ENCODE results near the gene AXIN2. TPM values are rescaled to one million over a fixed set of nuclear protein-coding genes. Genes with fewer than 3 reads are reported as not detected.
A peak's percentile ranks its signal among the peaks of the same experiment; 100 is the strongest.

Gene AXIN2
- total RNA-seq, 1 experiment from 2014 or later = 168 TPM

GRCh38 chr17:65593092-65593854 is 31.8 kb upstream of the AXIN2 start:
- POLR2A ChIA-PET = no interaction called here
- DNase-seq = peak; percentile 56 to 57
- H3K27ac Mint-ChIP-seq (ENCODE audit: unreplicated experiment) = peak overlapping the region; percentile 88
- H3K9me3 Mint-ChIP-seq (ENCODE audit: unreplicated experiment) = no peaks in the 10 kb centered on the region
- peaks cover 8% of the 10 kb centered on the region for H3K36me3 Mint-ChIP-seq (ENCODE audit: insufficient read depth, unreplicated experiment)
- intact Hi-C loops (cut with micrococcal nuclease; ENCODE audit: unreplicated experiment) = no loop called here
- peaks cover 45% of the 10 kb centered on the region for H3K4me1 Mint-ChIP-seq (ENCODE audit: low read depth, unreplicated experiment)
- Histone ChIP-seq H3K4me3 (ENCODE audit: low read depth, low read length) (no peak overlapping the region), H3K9me3 (no peaks in the 10 kb centered on the region), H3K4me1 (peaks cover 51% of the 10 kb centered on the region), H3K36me3 (ENCODE audit: control insufficient read depth, insufficient read depth, low read length) (no peaks in the 10 kb centered on the region), H3K27me3 (replicated peaks; ENCODE audit: control insufficient read depth, insufficient read depth, low read length) (no peaks in the 10 kb centered on the region)
- H3K4me3 Mint-ChIP-seq (ENCODE audit: unreplicated experiment) = peak overlapping the region; percentile 51
- TF ChIP-seq CTCF (IDR thresholded peaks at IDR 0.05; ENCODE audit: insufficient read depth in 1 of 2, low read depth in 1 of 2, low read length in 1 of 2, severe bottlenecking in 1 of 2, unreplicated experiment in 1 of 2) = no peak
- no peaks in the 10 kb centered on the region for H3K27me3 Mint-ChIP-seq (ENCODE audit: insufficient read depth, unreplicated experiment)
- CTCF ChIA-PET = no interaction called here
- BruUV-seq (replicated peaks) = no TSS peak

DNA sequence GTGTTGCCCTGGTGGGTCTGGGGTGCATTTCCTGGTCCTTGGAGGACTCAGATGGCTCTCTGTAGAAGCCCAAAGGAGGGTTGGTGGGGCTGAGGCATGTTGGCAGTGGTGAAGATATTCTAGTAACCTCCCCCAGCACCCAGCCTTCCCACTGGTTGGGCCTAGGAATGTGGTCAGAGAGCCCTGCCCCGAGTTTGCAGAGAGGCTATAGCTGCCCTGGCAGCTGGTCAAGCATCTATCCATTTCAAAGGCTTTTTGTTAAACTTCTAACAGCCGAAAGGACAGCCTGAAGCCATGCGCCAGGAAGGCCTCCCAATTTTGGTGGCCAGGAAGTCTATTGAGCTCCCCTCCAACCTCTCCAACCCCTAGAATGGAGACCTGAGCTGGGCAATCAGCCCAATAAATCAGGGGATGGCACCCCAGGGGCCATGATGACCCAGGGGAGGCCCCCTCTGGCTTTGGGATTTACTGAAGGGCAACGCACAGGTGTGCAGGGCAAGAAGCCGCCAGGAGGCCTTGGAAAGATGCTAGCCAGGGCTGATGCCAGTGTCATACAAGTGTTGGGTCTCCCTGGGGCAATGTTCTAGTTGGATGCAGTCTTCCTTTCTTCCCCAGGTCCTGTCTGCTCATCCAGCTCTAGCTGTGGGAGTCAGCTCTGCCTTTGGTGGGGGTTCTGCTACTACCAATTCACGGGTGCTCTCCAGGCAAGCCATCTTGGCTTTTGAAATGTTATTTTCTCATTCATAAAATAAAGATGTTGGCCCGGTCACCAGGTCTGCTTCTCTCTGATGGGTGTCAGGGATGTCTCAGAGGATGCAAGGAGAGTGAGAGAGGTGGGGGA is 30.9 kb upstream of the AXIN2 start:
- Mint-ChIP-seq H3K36me3 (ENCODE audit: insufficient read depth, unreplicated experiment) (peaks cover 8% of the 10 kb centered on the region), H3K4me1 (ENCODE audit: low read depth, unreplicated experiment) (peaks cover 50% of the 10 kb centered on the region), H3K27me3 (ENCODE audit: insufficient read depth, unreplicated experiment) (no peaks in the 10 kb centered on the region), H3K27ac (ENCODE audit: unreplicated experiment) (peak overlapping the region; percentile 88), H3K9me3 (ENCODE audit: unreplicated experiment) (no peaks in the 10 kb centered on the region), H3K4me3 (ENCODE audit: unreplicated experiment) (peak overlapping the region; percentile 51)
- Histone ChIP-seq H3K27me3 (replicated peaks; ENCODE audit: control insufficient read depth, insufficient read depth, low read length) (no peaks in the 10 kb centered on the region), H3K4me1 (peaks cover 58% of the 10 kb centered on the region), H3K4me3 (ENCODE audit: low read depth, low read length) (no peak overlapping the region), H3K9me3 (no peaks in the 10 kb centered on the region), H3K36me3 (ENCODE audit: control insufficient read depth, insufficient read depth, low read length) (no peaks in the 10 kb centered on the region)
- no peak for TF ChIP-seq CTCF (IDR thresholded peaks at IDR 0.05; ENCODE audit: insufficient read depth in 1 of 2, low read depth in 1 of 2, low read length in 1 of 2, severe bottlenecking in 1 of 2, unreplicated experiment in 1 of 2)
- ChIA-PET POLR2A (no interaction called here), CTCF (no interaction called here)
- no peak for DNase-seq
- intact Hi-C loops (cut with micrococcal nuclease; ENCODE audit: unreplicated experiment) = no loop called here
- BruUV-seq (replicated peaks) = TSS peak; percentile 79

GRCh38 chr17:65589321-65589720 is 27.9 kb upstream of the AXIN2 start:
- Mint-ChIP-seq H3K27me3 (ENCODE audit: insufficient read depth, unreplicated experiment) (no peaks in the 10 kb centered on the region), H3K27ac (ENCODE audit: unreplicated experiment) (peak overlapping the region; percentile 99), H3K9me3 (ENCODE audit: unreplicated experiment) (no peaks in the 10 kb centered on the region), H3K4me1 (ENCODE audit: low read depth, unreplicated experiment) (peaks cover 58% of the 10 kb centered on the region), H3K36me3 (ENCODE audit: insufficient read depth, unreplicated experiment) (peaks cover 13% of the 10 kb centered on the region), H3K4me3 (ENCODE audit: unreplicated experiment) (no peak overlapping the region)
- Histone ChIP-seq H3K4me3 (ENCODE audit: low read depth, low read length) (no peak overlapping the region), H3K9me3 (no peaks in the 10 kb centered on the region), H3K27me3 (replicated peaks; ENCODE audit: control insufficient read depth, insufficient read depth, low read length) (no peaks in the 10 kb centered on the region), H3K36me3 (ENCODE audit: control insufficient read depth, insufficient read depth, low read length) (no peaks in the 10 kb centered on the region; the same call in 1 of the 2 replicates), H3K4me1 (peaks cover 69% of the 10 kb centered on the region)
- TF ChIP-seq CTCF (IDR thresholded peaks at IDR 0.05; ENCODE audit: insufficient read depth in 1 of 2, low read depth in 1 of 2, low read length in 1 of 2, severe bottlenecking in 1 of 2, unreplicated experiment in 1 of 2) = no peak
- intact Hi-C loops (cut with micrococcal nuclease; ENCODE audit: unreplicated experiment) = loop anchor here (2.0 kb wide), 1 partner anchor 39 kb away; no protein-coding TSS in a partner anchor
- CTCF ChIA-PET = no interaction called here
- POLR2A ChIA-PET = no interaction called here
- no peak for DNase-seq
- BruUV-seq (replicated peaks) = no TSS peak
